H1 (cell line): ENCODE results near the gene ABHD10. TPM values are rescaled to one million over a fixed set of nuclear protein-coding genes. Genes with fewer than 3 reads are reported as not detected.

Experiments
- CTCF ChIA-PET: fragments of 300-600 bp; sonication (Branson Sonifier 250); formaldehyde crosslinking; loops from one replicate; lab custom pipeline; 2021; ENCODE audit not compliant: partially characterized antibody; lab: Charles Lee
- POLR2A ChIA-PET: fragments of 300-600 bp; sonication (Branson Sonifier 250); formaldehyde crosslinking; loops from one replicate; lab custom pipeline; 2021; ENCODE audit warnings: inconsistent platforms; ENCODE audit not compliant: partially characterized antibody; lab: Charles Lee
- DNase-seq, 2 experiments: peaks; one replicate each; pipeline versions ENCODE4 v3.0.0 to v3.0.0-alpha.2; 2010 to 2022; ENCODE audit warnings: low spot score in 2 of 2, low read depth in 1 of 2, mixed read lengths in 1 of 2
- FAIRE-seq: peaks from 2 replicates; lab custom pipeline; 2011; peaks lifted over from hg19 to GRCh38; lab: Jason Lieb, UNC
- H2AFZ ChIP-seq: 2 replicates; pipeline ENCODE4 v1.8.1; 2012; ENCODE audit warnings: low read length, inconsistent platforms
- H2AK5ac ChIP-seq: 2 replicates; pipeline ENCODE4 v1.6.1; 2013; ENCODE audit warnings: low read depth, low read length
- H2BK120ac ChIP-seq: replicated peaks from 2 replicates; pipeline ENCODE3; 2013; ENCODE audit warnings: low read depth, low read length, inconsistent platforms
- H2BK12ac ChIP-seq: 2 replicates; pipeline ENCODE4 v1.6.1; 2013; ENCODE audit warnings: low read depth, low read length
- H2BK15ac ChIP-seq: 2 replicates; pipeline ENCODE4 v1.6.1; 2013; ENCODE audit warnings: low read length
- H2BK20ac ChIP-seq: 2 replicates; pipeline ENCODE4 v1.6.1; 2013; ENCODE audit warnings: low read length
- H2BK5ac ChIP-seq: 2 replicates; pipeline ENCODE4 v1.6.1; 2013; ENCODE audit warnings: low read depth, low read length
- H3K14ac ChIP-seq: 2 replicates; pipeline ENCODE4 v1.6.1; 2013; ENCODE audit warnings: inconsistent platforms; ENCODE audit not compliant: insufficient read length
- H3K18ac ChIP-seq: 2 replicates; pipeline ENCODE4 v1.6.1; 2013; ENCODE audit warnings: low read length; ENCODE audit errors: extremely low read depth
- H3K23ac ChIP-seq: 2 replicates; pipeline ENCODE4 v1.6.1; 2013; ENCODE audit warnings: inconsistent platforms; ENCODE audit not compliant: insufficient read length
- H3K23me2 ChIP-seq: 2 replicates; pipeline ENCODE4 v1.6.1; 2013; ENCODE audit warnings: low read depth, low read length
- H3K27ac ChIP-seq: 2 replicates; pipeline ENCODE4 v1.6.1; 2011; ENCODE audit warnings: low read depth, low read length, inconsistent platforms
- H3K27me3 ChIP-seq, 4 experiments: replicated peaks in 1 of 4; 1 replicate in 1 of 4; 2 replicates in 3 of 4; pipeline versions ENCODE4 v1.6.1 to v1.8.1; 2011 to 2013; ENCODE audit warnings: low read length in 3 of 4, mild to moderate bottlenecking in 3 of 4, inconsistent platforms in 2 of 4, mixed read lengths in 2 of 4, moderate library complexity in 1 of 4; ENCODE audit not compliant: control insufficient read depth in 3 of 4, insufficient read depth in 3 of 4; ENCODE audit errors: extremely low read depth in 1 of 4
- H3K36me3 ChIP-seq, 4 experiments: 2 replicates each; pipeline versions ENCODE4 v1.6.1 to v1.8.1; 2011 to 2013; ENCODE audit warnings: mild to moderate bottlenecking in 4 of 4, low read length in 3 of 4, moderate library complexity in 2 of 4, control low read depth in 1 of 4, inconsistent platforms in 1 of 4; ENCODE audit not compliant: insufficient read depth in 4 of 4, control insufficient read depth in 2 of 4
- H3K4ac ChIP-seq: replicated peaks from 2 replicates; pipeline ENCODE3; 2013; ENCODE audit warnings: low read length, low read depth, mixed read lengths, inconsistent platforms; ENCODE audit not compliant: insufficient read length
- H3K4me1 ChIP-seq, 4 experiments: replicated peaks in 1 of 4; 1 replicate in 1 of 4; 2 replicates in 3 of 4; pipeline versions ENCODE4 v1.6.1 to v1.8.1; 2011 to 2013; ENCODE audit warnings: low read length in 3 of 4, inconsistent platforms in 2 of 4, mixed read lengths in 1 of 4; ENCODE audit not compliant: insufficient read depth in 4 of 4, control insufficient read depth in 3 of 4
- H3K4me2 ChIP-seq, 2 experiments: 2 replicates each; pipeline versions ENCODE4 v1.6.1 to v1.8.1; 2011 to 2013; ENCODE audit warnings: low read depth in 2 of 2, low read length in 2 of 2, control low read depth in 1 of 2, inconsistent platforms in 1 of 2, mild to moderate bottlenecking in 1 of 2; ENCODE audit not compliant: insufficient read depth in 1 of 2
- H3K4me3 ChIP-seq, 4 experiments: fragments of 200-600, 300-600 bp in 1 of 4; sonication (generic), shearing (Covaris generic), sonication (Bioruptor Twin) in 1 of 4; 2 replicates each; pipeline versions ENCODE4 v1.5.1 to v1.8.1; 2011 to 2016; ENCODE audit warnings: low read length in 4 of 4, low read depth in 3 of 4, control low read depth in 2 of 4, inconsistent platforms in 2 of 4, mild to moderate bottlenecking in 2 of 4, mixed read lengths in 1 of 4, moderate library complexity in 1 of 4; ENCODE audit not compliant: insufficient read depth in 2 of 4; ENCODE audit errors: extremely low read depth in 1 of 4
- H3K56ac ChIP-seq: replicated peaks from 2 replicates; pipeline ENCODE3; 2013; ENCODE audit warnings: low read depth, mild to moderate bottlenecking, mixed read lengths, low read length, inconsistent platforms; ENCODE audit not compliant: insufficient read length
- H3K79me1 ChIP-seq: 2 replicates; pipeline ENCODE4 v1.6.1; 2013; ENCODE audit warnings: low read depth, low read length, control low read depth
- H3K79me2 ChIP-seq, 2 experiments: 2 replicates each; pipeline versions ENCODE4 v1.6.1 to v1.8.1; 2012 to 2013; ENCODE audit warnings: low read length in 2 of 2, mild to moderate bottlenecking in 2 of 2, inconsistent platforms in 1 of 2; ENCODE audit not compliant: insufficient read depth in 2 of 2, control insufficient read depth in 1 of 2
- H3K9ac ChIP-seq, 4 experiments: replicated peaks in 1 of 4; 1 replicate in 1 of 4; 2 replicates in 3 of 4; pipeline versions ENCODE4 v1.6.1 to v1.8.1; 2011 to 2013; ENCODE audit warnings: low read depth in 3 of 4, low read length in 3 of 4, control low read depth in 2 of 4, mild to moderate bottlenecking in 2 of 4, moderate library complexity in 2 of 4, inconsistent platforms in 1 of 4; ENCODE audit errors: extremely low read depth in 1 of 4
- H3K9me3 ChIP-seq, 2 experiments: 2 replicates each; pipeline versions ENCODE4 v1.6.1 to v1.8.1; 2012 to 2013; ENCODE audit warnings: mild to moderate bottlenecking in 2 of 2, moderate library complexity in 2 of 2, control low read depth in 1 of 2, inconsistent platforms in 1 of 2, low read depth in 1 of 2, low read length in 1 of 2, mixed read lengths in 1 of 2; ENCODE audit not compliant: insufficient read depth in 2 of 2
- H4K20me1 ChIP-seq, 2 experiments: replicated peaks in 1 of 2; 2 replicates each; pipeline versions ENCODE3 to v1.8.1; 2011 to 2013; ENCODE audit warnings: inconsistent platforms in 2 of 2, low read length in 2 of 2, mild to moderate bottlenecking in 1 of 2; ENCODE audit not compliant: insufficient read depth in 2 of 2, control insufficient read depth in 1 of 2
- H4K5ac ChIP-seq: 2 replicates; pipeline ENCODE4 v1.6.1; 2013; ENCODE audit warnings: low read length, low read depth, mixed read lengths, inconsistent platforms; ENCODE audit not compliant: insufficient read length
- H4K8ac ChIP-seq: 2 replicates; pipeline ENCODE4 v1.8.0; 2013; ENCODE audit warnings: mild to moderate bottlenecking, moderate library complexity, low read length, inconsistent platforms; ENCODE audit not compliant: insufficient read depth; ENCODE audit errors: extremely low read depth
- H4K91ac ChIP-seq: replicated peaks from 2 replicates; pipeline ENCODE3; 2013; ENCODE audit warnings: low read length, mixed read lengths, inconsistent platforms; ENCODE audit not compliant: insufficient read length
- CBX8 ChIP-seq: fragments of 300-800, 300-1000 bp; sonication (generic); IDR thresholded peaks from 2 replicates; pipeline ENCODE4 v1.7.1; 2016; ENCODE audit warnings: low read depth, low read length, borderline replicate concordance
- CHD2 ChIP-seq: IDR thresholded peaks from 2 replicates; pipeline ENCODE4 v1.6.1; 2012; ENCODE audit warnings: low read length, improper control_type of control experiment
- CREB1 ChIP-seq: IDR thresholded peaks from 2 replicates; pipeline ENCODE4 v1.6.1; 2012; ENCODE audit warnings: inconsistent platforms
- CTBP2 ChIP-seq: IDR thresholded peaks from 2 replicates; pipeline ENCODE4 v1.7.0; 2011; ENCODE audit warnings: borderline replicate concordance, mild to moderate bottlenecking, moderate library complexity, mixed read lengths, low read length; ENCODE audit not compliant: insufficient read depth, insufficient read length
- JUN ChIP-seq: IDR thresholded peaks from 2 replicates; pipeline ENCODE4 v1.6.1; 2011; ENCODE audit warnings: low read depth, mild to moderate bottlenecking, improper control_type of control experiment, low read length
- JUND ChIP-seq: IDR thresholded peaks from 2 replicates; pipeline ENCODE4 v1.6.1; 2011; ENCODE audit warnings: mild to moderate bottlenecking, improper control_type of control experiment, low read length
- KDM1A ChIP-seq: fragments of 200-600, 300-600 bp; sonication (generic); IDR thresholded peaks from 2 replicates; pipeline ENCODE4 v1.7.1; 2016; ENCODE audit warnings: mild to moderate bottlenecking, low read length, borderline replicate concordance
- NRF1 ChIP-seq: IDR thresholded peaks from 2 replicates; pipeline ENCODE4 v1.6.1; 2011; ENCODE audit warnings: mild to moderate bottlenecking, low read depth, low read length, improper control_type of control experiment
- TAF1 ChIP-seq: IDR thresholded peaks from 2 replicates; pipeline ENCODE4 v1.6.1; 2011; ENCODE audit warnings: mild to moderate bottlenecking, low read depth, low read length
- YY1 ChIP-seq: IDR thresholded peaks from 2 replicates; pipeline ENCODE4 v1.6.1; 2011; ENCODE audit warnings: low read depth, mild to moderate bottlenecking, low read length
- WGBS, 2 experiments: shearing (Covaris generic) in 1 of 2; methylation state at CpG; one replicate each; pipeline versions ENCODE4 v1.1.6 to v1.1.7; 2013 to 2015; ENCODE audit warnings: low lambda C conversion rate in 2 of 2, mixed read lengths in 2 of 2, inconsistent platforms in 1 of 2, low coverage in 1 of 2, missing lambda C conversion rate in 1 of 2; ENCODE audit not compliant: insufficient replicate concordance in 2 of 2, insufficient coverage in 1 of 2, insufficient read length in 1 of 2; ENCODE audit errors: extremely low coverage in 1 of 2, missing lambda C conversion rate in 1 of 2; 5-methylcytosine and 5-hydroxymethylcytosine counted together
- polyA plus RNA-seq, 7 experiments: library from polyadenylated mRNA; depleted of rRNA in 3 of 7; stranded (reverse) in 5 of 7; unstranded in 2 of 7; fragments of >200 nt in 5 of 7; fragments of 200-250 nt in 2 of 7; gene quantifications; 1 replicate in 5 of 7; 2 replicates in 1 of 7; 4 replicates in 1 of 7; pipeline versions ENCODE4 v1.2.1 to v1.2.3, GENCODE V29; 2011 to 2013; ENCODE audit warnings: missing spikeins in 2 of 7, mixed read lengths in 2 of 7
- total RNA-seq: library from RNA; stranded (reverse); fragmentation: NEBNext Ultra II Directional; extraction: Animal tissue kit (Norgen Biotek cat#: 25700); gene quantifications from 2 replicates; pipeline ENCODE4 v1.2.1, GENCODE V29; 2021

The ABHD10 gene
- total and polyA plus RNA-seq, 2 of the 8 experiments (the other 6 are each of a cell fraction or from before 2014, with no cell fraction given): 10.9 to 24.6 TPM

- Histone ChIP-seq H3K4me3 (no peak overlapping the region), H3K36me3 (no peaks in the 10 kb centered on the region), H3K4ac (no peak overlapping the region), H2BK5ac (no peak overlapping the region), H3K4me1 (no peaks in the 10 kb centered on the region), H4K8ac (no peak overlapping the region), H3K79me2 (no peaks in the 10 kb centered on the region), H3K23me2 (no peaks in the 10 kb centered on the region), H2BK120ac (no peak overlapping the region), H2BK15ac (no peak overlapping the region), H3K9me3 (no peaks in the 10 kb centered on the region), H2BK20ac (no peak overlapping the region), H3K27me3 (no peaks in the 10 kb centered on the region), H4K20me1 (no peaks in the 10 kb centered on the region), H3K9ac (no peak overlapping the region), H2BK12ac (no peak overlapping the region), H2AFZ (no peak overlapping the region), H4K5ac (no peak overlapping the region), H3K27ac (no peak overlapping the region), H3K79me1 (no peaks in the 10 kb centered on the region), H4K91ac (no peak overlapping the region), H3K14ac (no peak overlapping the region), H3K23ac (no peak overlapping the region), H3K18ac (no peak overlapping the region), H3K4me2 (no peak overlapping the region), H2AK5ac (no peak overlapping the region), H3K56ac (no peak overlapping the region)
- DNase-seq (no peak), FAIRE-seq (no peak)
- 50% methylated on average over 3 of the region's 3 CpGs; no CpG with 5 or more reads in 1 of the 2 experiments for WGBS, 2 experiments
- ChIA-PET CTCF (interaction anchor here (2.9 to 15.1 kb wide), 2 partner anchors 17 to 253 kb away, joined by 9 to 258 read pairs; no protein-coding TSS in a partner anchor), POLR2A (no interaction called here)
- TF ChIP-seq JUND (no peak), YY1 (no peak), TAF1 (no peak), NRF1 (no peak), CBX8 (no peak), CREB1 (no peak), JUN (no peak), CHD2 (no peak), CTBP2 (no peak), KDM1A (no peak)
Observed at GRCh38 chr3:111972891-111973290, 5.9 kb upstream of the ABHD10 start.
